ENCODE measurements around the gene CHST14.
A peak's percentile ranks its signal among the peaks of the same experiment; 100 is the strongest.

Gene CHST14

GRCh38 chr15:40511472-40512133 is 40.8 kb downstream of the CHST14 start:
- H3K27ac ChIP-seq: peak overlapping the region; percentile 73
- no peak for TF ChIP-seq CTCF (conservative IDR thresholded peaks at IDR 0.05)

- TF ChIP-seq CTCF (conservative IDR thresholded peaks at IDR 0.05): no peak
Measured at GRCh38 chr15:40512440-40512839, 41.7 kb downstream of the CHST14 start.

GRCh38 chr15:40513609-40514008 is 42.8 kb downstream of the CHST14 start:
- no peak for TF ChIP-seq CTCF (conservative IDR thresholded peaks at IDR 0.05)
- H3K27ac ChIP-seq: no peak overlapping the region

More at GRCh38 chr15:40512440-40512839, 41.7 kb downstream of the CHST14 start:
- H3K27ac ChIP-seq: peak overlapping the region; percentile 73

GRCh38 chr15:40516322-40516721 is 45.5 kb downstream of the CHST14 start:
- H3K27ac ChIP-seq: no peak overlapping the region
- no peak for TF ChIP-seq CTCF (conservative IDR thresholded peaks at IDR 0.05)
